Esophagus squamous epithelium (tissue), 4 donors: Measurements from ENCODE around the gene ANTXR1.

ENCODE experiments used
- CTCF ChIP-seq, 6 experiments: fragments of 450-650 bp in 4 of 6; fragments of 200-600 bp in 2 of 6; sonication (generic) in 2 of 6; IDR thresholded peaks; one replicate each; pipeline ENCODE4 v1.5.1; 2016 to 2019; ENCODE audit warnings: antibody characterized with exemption in 6 of 6, mild to moderate bottlenecking in 4 of 6, moderate library complexity in 4 of 6
- POLR2A ChIP-seq, 4 donors: fragments of 450-650 bp; IDR thresholded peaks; one replicate each; pipeline ENCODE4 v1.6.1; 2017; ENCODE audit warnings: antibody characterized with exemption in 4 of 4, mild to moderate bottlenecking in 4 of 4, moderate library complexity in 3 of 4

- no peak for TF ChIP-seq CTCF (IDR thresholded peaks at IDR 0.05)
- TF ChIP-seq POLR2A (IDR thresholded peaks at IDR 0.05): no peak
Measured at GRCh38 chr2:69175790-69176715, 163.1 kb downstream of the ANTXR1 start.
